HEK293 (cell line): Measurements from ENCODE around the gene UTP11.

Source experiments
- KLF1 ChIP-seq: fragments of 450-650 bp; formaldehyde crosslinking; IDR thresholded peaks from 2 replicates; pipeline ENCODE4 v1.5.1; 2016; ENCODE audit warnings: missing biosample characterization, missing genetic modification characterization
- KLF16 ChIP-seq: fragments of 450-650 bp; formaldehyde crosslinking; IDR thresholded peaks from 2 replicates; pipeline ENCODE4 v1.5.1; 2017; ENCODE audit warnings: missing biosample characterization, missing genetic modification characterization
- RBAK ChIP-seq: fragments of 450-650 bp; formaldehyde crosslinking; IDR thresholded peaks from 2 replicates; pipeline ENCODE4 v1.5.1; 2016; ENCODE audit warnings: missing biosample characterization, missing genetic modification characterization
- SETDB1 ChIP-seq: IDR thresholded peaks from one replicate; pipeline ENCODE4 v1.6.1; 2017; ENCODE audit warnings: mild to moderate bottlenecking, low read length, moderate library complexity, mixed read lengths; ENCODE audit not compliant: insufficient read length
- TF ChIP-seq, protein P1 (sequence below): fragments of 450-650 bp; formaldehyde crosslinking; IDR thresholded peaks from 2 replicates; pipeline ENCODE4 v1.5.1; 2016; ENCODE audit warnings: missing biosample characterization, missing genetic modification characterization
- TF ChIP-seq, protein P2 (sequence below): fragments of 450-650 bp; formaldehyde crosslinking; conservative IDR thresholded peaks from 2 replicates; pipeline ENCODE4 v1.5.1; 2016; ENCODE audit warnings: low read depth, missing biosample characterization, missing genetic modification characterization
- TF ChIP-seq, protein P3 (sequence below): IDR thresholded peaks from 2 replicates; pipeline ENCODE4 v1.6.1; 2011; ENCODE audit warnings: mild to moderate bottlenecking, low read depth, low read length, borderline replicate concordance

- TF ChIP-seq KLF16 (tag by site-specific recombination) (no peak), SETDB1 (no peak), KLF1 (tag by site-specific recombination) (no peak), RBAK (tag by site-specific recombination) (no peak)
- TF ChIP-seq, protein P1, sequence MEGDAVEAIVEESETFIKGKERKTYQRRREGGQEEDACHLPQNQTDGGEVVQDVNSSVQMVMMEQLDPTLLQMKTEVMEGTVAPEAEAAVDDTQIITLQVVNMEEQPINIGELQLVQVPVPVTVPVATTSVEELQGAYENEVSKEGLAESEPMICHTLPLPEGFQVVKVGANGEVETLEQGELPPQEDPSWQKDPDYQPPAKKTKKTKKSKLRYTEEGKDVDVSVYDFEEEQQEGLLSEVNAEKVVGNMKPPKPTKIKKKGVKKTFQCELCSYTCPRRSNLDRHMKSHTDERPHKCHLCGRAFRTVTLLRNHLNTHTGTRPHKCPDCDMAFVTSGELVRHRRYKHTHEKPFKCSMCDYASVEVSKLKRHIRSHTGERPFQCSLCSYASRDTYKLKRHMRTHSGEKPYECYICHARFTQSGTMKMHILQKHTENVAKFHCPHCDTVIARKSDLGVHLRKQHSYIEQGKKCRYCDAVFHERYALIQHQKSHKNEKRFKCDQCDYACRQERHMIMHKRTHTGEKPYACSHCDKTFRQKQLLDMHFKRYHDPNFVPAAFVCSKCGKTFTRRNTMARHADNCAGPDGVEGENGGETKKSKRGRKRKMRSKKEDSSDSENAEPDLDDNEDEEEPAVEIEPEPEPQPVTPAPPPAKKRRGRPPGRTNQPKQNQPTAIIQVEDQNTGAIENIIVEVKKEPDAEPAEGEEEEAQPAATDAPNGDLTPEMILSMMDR (tag by site-specific recombination) = no peak
- TF ChIP-seq, protein P2, sequence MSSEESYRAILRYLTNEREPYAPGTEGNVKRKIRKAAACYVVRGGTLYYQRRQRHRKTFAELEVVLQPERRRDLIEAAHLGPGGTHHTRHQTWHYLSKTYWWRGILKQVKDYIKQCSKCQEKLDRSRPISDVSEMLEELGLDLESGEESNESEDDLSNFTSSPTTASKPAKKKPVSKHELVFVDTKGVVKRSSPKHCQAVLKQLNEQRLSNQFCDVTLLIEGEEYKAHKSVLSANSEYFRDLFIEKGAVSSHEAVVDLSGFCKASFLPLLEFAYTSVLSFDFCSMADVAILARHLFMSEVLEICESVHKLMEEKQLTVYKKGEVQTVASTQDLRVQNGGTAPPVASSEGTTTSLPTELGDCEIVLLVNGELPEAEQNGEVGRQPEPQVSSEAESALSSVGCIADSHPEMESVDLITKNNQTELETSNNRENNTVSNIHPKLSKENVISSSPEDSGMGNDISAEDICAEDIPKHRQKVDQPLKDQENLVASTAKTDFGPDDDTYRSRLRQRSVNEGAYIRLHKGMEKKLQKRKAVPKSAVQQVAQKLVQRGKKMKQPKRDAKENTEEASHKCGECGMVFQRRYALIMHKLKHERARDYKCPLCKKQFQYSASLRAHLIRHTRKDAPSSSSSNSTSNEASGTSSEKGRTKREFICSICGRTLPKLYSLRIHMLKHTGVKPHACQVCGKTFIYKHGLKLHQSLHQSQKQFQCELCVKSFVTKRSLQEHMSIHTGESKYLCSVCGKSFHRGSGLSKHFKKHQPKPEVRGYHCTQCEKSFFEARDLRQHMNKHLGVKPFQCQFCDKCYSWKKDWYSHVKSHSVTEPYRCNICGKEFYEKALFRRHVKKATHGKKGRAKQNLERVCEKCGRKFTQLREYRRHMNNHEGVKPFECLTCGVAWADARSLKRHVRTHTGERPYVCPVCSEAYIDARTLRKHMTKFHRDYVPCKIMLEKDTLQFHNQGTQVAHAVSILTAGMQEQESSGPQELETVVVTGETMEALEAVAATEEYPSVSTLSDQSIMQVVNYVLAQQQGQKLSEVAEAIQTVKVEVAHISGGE (tag by site-specific recombination) = no peak
- TF ChIP-seq, protein P3, sequence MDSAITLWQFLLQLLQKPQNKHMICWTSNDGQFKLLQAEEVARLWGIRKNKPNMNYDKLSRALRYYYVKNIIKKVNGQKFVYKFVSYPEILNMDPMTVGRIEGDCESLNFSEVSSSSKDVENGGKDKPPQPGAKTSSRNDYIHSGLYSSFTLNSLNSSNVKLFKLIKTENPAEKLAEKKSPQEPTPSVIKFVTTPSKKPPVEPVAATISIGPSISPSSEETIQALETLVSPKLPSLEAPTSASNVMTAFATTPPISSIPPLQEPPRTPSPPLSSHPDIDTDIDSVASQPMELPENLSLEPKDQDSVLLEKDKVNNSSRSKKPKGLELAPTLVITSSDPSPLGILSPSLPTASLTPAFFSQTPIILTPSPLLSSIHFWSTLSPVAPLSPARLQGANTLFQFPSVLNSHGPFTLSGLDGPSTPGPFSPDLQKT = no peak
These were observed 15.6 kb downstream of the UTP11 start for GRCh38 chr1:38028105-38028591.
